Putamen (tissue), 1 donor: ENCODE measurements around the gene RALGAPB.
"Not testable (repeated sequence)": the region's sequence is repeated elsewhere in the genome, so short reads cannot be mapped to it uniquely, and the experiment has no call there.

ENCODE experiments used
- DNase-seq: peaks from one replicate; pipeline ENCODE4 v3.0.0-alpha.2; 2016; ENCODE audit warnings: low spot score

RALGAPB gene

DNA sequence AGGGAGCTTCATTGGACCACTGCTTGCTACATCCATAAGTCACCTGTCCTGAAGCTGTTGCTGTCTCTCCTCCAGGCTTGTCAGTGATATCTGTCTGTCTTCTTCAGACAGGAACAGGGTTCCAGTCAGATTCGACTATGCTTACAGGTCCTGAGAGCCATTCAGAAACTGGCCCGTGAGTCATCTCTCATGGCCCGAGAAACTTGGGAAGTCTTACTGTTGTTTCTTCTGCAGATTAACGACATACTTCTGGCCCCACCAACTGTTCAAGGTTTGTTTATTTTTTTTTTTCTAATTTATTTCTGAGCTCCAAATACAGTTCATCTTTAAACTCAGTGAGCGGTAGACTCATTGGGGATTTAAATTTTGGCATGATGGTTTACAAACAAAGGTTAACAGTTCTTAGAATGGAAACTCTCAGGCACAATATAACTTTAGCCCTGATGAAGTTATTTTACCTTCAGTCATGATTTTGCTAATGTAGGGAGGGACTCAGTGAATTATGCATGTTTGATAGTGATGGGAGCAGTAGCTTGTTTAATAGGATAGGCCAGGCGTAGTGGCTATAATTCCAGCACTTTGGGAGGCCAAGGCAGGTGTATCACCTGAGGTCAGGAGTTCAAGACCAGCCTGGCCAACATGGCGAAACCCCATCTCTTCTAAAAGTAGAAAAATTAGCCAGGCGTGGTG is 24.7 kb downstream of the RALGAPB start:
- DNase-seq: no peak

DNA sequence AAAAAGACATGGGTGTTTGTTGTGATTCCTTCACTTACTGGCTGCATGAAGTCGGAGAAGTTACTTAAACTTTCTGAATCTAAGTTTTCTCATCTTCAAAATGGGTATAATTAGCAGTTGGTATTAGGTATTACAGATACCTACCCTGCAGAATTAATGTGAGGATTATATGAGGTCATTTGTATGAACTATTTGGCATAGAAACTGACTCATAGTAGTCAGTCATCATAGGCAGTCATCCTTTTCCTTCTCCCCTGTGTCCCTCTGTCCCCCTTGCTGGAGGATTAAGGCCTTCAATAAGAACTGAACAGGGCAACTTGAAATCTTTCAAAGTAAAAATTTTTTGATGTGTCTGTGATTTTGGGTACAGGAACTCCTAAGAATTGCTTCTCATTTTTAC is 26.3 kb downstream of the RALGAPB start:
- DNase-seq: no peak

DNA sequence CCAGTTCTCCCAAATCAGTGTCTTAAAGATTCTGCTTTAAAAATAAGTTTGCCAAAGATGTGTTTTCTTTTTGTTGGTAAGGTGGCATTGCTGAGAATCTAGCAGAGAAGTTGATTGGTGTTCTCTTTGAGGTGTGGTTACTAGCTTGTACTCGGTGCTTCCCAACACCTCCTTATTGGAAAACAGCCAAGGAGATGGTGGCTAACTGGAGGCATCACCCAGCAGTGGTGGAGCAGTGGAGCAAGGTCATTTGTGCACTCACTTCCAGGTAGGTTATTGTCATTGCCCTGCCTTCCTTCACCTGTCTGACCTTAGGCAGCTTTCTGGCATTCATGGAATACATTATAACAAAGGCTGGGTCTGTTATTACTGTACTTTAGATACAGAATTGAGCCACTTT is 26.7 kb downstream of the RALGAPB start:
- DNase-seq: no peak

DNA sequence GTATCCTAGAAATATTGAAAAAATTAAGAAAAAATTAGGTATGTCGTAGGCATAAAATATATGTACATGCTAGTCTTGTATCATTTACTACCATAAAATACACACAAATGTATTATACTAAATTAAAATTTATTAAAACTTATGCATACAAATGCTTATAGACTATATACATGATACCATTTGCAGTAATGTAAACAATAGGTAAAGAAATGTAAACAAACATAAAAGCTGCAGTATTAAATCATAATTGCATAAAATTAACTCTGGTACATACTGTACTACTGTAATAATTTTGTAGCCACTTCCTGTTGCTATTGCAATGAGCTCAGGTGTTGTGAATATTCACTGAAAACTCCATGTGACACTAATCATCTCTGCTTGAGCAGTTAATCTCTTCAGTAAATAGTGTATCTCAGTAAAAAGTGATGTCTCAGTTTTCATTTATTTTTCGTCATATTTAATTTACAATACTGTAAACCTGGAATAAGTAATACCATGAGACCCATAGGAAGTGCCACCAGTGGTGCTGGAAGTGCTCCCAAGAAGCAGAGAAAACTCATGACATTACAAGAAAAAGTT is 29.3 kb downstream of the RALGAPB start:
- DNase-seq: no peak

- no peak for DNase-seq
Measured at GRCh38 chr20:38504368-38505090, 31.9 kb downstream of the RALGAPB start.

DNA sequence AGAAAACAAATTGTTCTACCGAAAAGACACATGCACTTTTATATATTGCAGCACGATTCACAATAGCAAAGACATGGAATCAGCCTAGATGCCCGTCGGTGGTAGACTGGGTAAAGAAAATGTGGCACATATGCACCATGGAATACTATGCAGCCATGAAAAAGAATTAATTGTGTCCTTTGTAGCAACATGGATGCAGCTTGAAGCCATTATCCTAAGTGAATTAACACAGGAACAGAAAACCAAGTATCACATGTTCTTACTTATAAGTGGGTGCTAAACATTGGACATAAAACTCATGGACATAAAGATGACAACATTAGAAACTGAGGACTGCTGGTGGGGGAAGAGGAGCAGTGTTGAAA is 32.4 kb downstream of the RALGAPB start:
- no peak for DNase-seq

DNA sequence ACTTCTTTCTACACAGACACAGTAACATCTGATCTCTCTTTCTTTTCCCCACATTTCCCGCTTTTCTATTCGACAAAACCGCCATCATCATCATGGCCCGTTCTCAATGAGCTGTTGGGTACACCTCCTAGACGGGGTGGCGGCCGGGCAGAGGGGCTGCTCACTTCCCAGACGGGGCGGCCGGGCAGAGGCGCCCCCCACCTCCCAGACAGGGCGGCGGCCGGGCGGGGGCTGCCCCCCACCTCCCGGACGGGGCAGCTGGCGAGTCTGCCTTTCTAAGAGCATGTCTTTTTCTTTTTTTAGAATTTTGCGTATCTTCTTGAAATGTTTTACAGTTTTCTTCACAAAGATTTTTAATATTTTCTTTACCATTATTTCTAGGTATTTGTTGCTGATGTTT is 39.1 kb downstream of the RALGAPB start:
- not testable (repeated sequence) for DNase-seq

GRCh38 chr20:38514185-38514584 is 41.5 kb downstream of the RALGAPB start:
- no peak for DNase-seq

DNA sequence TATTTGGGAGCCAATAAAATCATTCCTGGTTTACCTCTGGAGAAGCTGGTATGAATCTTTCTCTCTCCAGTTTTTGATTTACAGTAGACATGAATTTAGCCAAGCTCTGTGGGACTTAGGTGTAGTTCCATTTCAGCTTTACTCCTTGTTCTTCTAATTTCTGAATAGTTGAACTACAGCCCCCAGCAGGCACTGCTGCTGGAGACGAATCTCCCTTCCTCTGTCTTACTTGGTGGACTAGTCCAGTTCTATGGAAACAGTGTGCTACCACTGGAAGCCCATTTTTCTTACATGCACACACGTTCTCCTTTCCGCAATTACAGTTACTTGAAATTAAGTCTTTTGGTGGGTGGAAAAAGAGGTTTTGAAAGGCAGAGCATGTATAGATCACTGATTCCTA is 42.3 kb downstream of the RALGAPB start:
- no peak for DNase-seq

DNA sequence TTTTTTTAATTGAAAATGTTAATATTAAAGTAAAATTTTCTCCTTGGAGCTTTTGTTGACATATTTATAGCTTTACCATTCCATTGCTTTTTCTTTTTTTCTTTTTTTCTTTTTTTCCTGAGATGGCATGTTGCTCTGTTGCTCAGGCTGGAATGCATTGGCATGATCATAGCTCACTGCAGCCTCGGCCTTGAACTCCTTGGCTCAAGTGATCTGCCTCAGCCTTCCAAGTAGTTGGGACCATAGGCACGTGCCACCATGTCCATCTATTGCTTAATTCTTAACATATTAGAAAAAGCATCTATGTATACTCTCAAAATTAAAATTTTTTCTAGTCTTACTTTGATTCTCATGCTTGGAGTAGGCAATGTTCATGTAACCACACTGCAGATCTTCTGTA is 43.0 kb downstream of the RALGAPB start:
- no peak for DNase-seq

- no peak for DNase-seq
Measured at GRCh38 chr20:38519426-38519825, 46.8 kb downstream of the RALGAPB start.

DNA sequence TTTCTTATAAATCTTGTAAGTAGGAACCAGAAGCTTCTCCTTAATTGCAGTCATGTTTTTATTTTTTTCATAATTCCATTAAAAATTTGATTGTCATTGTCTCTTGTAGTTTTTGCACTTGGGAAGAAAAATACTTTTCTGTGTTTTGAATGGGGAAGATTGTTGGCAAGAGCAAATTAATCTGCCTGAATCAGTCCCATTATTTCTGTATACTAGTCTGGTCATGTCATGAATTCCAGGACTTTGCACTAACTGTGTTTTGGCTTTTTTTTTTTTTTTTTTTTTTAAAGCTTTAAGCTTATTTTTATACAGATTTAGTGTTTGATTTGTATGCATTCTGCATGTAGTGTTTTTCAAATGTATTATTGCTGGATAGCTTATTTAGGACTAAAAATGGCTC is 47.6 kb downstream of the RALGAPB start:
- no peak for DNase-seq

DNA sequence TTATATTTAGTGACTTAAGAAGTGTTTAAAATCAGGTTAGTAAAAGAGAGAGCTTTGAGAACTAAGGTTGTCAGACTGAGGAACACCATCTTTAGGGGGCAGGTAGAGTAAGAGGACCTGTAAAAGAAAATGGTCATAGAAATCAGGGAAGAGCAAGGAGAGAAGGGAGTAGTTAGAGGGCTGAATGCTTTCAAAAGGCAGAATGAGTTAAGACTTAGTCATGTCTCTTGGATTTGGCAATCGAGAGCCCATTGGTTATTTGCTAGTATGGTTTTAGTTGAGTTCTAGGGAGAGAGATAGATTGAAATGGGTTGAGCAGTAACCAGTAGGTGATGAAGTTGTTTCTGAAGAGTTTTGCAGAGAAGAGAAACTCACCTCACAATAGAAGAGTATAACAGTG is 51.1 kb downstream of the RALGAPB start:
- DNase-seq: no peak

DNA sequence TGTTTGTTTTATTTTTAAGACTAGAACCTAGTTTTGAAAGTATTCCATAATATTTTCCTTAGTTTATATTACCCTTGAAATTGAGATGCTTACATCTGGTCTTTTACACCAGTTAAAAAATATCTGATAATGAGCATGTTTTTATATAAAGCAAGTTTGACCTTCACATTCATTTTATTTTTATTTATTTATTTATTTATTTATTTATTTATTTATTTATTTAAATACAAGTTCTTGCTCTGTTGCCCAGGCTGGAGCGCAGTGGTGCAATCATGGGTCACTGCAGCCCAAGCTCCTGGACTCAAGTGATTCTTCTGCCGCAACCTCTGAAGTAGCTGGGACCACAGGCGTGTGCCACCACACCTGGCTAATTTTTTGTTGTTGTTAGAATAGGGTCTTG is 55.5 kb downstream of the RALGAPB start:
- no peak for DNase-seq

DNA sequence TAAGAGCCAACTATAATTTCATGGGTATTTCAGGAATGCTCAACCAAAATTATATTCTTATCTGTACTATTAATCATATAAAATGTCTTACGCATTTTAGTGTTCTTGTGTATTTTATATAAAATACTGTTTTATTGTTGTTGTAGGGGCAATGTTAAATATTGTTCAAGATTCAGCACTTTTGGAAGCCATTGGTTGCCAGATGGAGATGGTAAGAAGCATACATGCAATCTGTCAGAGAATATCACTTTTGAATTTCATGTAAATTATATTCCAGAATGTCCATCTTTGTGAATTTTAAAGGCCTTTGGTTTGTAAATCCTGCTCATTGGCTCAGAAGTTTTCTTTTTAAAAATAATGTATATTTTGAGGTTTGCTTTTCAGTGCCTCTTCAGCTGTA is 58.4 kb downstream of the RALGAPB start:
- no peak for DNase-seq

GRCh38 chr20:38534756-38535155 is 62.1 kb downstream of the RALGAPB start:
- no peak for DNase-seq

DNA sequence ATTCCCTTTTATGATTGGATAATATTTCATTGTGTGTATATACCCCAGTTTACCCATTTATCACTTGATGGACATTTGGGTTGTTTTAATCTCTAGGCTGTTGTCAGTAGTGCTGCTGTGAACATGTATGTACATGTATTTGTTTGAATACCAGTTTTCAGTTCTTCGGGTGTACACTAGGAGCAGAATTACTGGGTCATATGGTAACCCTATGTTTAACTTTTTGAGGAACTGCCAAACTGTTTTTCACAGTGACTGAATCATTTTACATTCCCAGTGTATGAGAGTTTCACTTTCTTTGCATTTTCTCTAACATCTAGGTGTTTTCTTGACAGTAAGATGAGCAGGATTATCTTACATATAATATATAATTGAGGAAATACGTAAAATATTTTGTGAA is 63.7 kb downstream of the RALGAPB start:
- no peak for DNase-seq

DNA sequence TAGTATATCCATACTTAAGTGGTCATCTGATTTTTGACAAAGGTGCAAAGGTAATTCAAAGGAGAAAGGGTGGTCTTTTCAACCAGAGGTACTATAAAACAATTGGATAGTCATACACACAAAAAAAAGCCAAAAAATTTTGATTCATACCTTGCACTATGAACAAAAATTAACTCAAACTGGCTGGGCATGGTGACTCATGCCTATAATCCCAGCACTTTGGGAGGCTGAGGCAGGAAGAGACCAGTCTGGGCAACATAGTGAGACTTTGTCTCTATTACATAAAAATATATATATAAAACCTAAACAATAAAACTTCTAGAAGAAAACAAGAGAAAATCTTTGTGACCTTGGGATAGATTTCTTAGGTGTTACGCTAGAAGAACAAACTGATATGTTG is 64.5 kb downstream of the RALGAPB start:
- no peak for DNase-seq

- no peak for DNase-seq
Measured at GRCh38 chr20:38538789-38539188, 66.1 kb downstream of the RALGAPB start.

GRCh38 chr20:38543014-38543906 is 70.6 kb downstream of the RALGAPB start:
- peak; percentile 41 for DNase-seq

DNA sequence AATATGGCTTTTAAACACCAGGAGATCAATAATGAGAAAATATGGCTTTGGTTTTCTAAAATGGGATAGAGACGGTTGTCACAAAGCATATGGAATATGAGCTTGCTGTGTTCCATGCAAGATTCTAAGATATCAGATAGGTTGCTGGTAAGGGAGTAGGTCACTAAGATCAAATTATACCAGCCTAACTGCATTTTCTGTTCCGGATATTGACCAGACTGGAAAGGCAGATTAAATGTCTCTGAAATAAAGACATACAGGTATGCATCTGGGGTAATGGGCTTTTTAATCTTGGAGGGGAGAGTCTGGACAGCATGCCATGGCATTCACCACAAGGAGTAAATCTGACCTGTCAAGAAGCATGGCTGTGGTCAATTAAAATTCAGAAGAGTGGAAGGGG is 73.1 kb downstream of the RALGAPB start:
- DNase-seq: no peak

GRCh38 chr20:38547288-38548085 is 74.8 kb downstream of the RALGAPB start:
- DNase-seq: no peak
